ENCODE data around the gene NPAS2. TPM values are rescaled to one million over a fixed set of nuclear protein-coding genes. Genes with fewer than 3 reads are reported as not detected.

NPAS2 gene
- polyA plus RNA-seq, 3 donors = 12.8 to 15.3 (median 15.0) TPM

GRCh38 chr2:100919316-100919715 is 99.4 kb downstream of the NPAS2 start:
- no peak overlapping the region for H3K27ac ChIP-seq (ENCODE audit: low read depth, low read length)
- WGBS, 3 donors = 52 to 65% (median 55%) methylated on average over 16 of the region's 16 CpGs

DNA sequence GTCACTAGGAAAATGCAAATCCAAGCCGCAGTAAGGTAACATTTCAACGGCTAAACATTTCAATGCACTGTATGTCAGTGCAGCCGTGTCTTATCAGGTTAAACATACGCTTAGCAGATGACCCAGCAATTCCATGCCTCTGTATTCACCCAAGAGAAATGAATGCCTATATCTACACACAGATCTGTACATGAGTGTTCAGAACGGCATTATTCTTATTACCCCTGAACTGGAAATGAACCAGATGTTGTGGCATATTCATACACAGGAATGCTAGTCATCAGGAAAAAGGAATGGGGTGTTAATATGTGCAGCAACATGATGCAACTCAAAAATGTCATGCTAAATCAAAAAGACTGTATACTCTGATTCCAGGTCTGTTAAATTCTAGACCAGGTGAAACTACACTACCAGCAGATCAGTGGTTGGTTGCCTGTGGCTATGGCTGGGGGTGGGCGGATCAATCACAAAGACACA is 101.8 kb downstream of the NPAS2 start:
- 71 to 89% (median 75%) methylated on average over 6 of the region's 6 CpGs for WGBS, 3 donors
- H3K27ac ChIP-seq (ENCODE audit: low read depth, low read length) = no peak overlapping the region

DNA sequence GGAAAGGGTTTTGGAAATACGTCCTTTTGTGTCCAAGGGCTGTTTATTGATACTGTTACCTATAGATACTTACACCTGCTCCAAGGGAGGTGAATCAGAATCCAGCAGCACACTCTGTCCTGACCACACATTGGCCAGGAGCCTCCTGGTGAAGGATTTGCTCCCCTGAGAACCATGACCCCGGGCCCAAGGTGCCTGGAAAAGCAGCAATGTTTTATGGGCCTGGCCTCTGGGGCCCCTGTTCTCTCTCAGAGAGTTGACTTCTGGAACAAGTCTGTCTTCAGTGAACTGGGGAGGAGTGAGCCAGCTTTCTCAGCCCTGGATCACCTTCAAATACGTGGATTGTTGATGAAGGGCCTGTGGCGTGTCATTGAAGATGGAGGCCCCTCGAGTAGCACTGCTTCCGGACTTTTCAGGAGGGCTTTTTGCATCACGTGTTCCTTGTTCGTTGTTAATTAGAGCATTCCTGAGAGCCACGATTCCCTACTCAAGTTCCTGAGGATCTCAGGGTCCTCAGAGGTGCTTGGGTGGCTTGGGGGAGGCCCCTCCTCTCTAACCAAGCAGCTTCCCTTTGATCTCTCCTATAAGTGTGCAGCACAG is 103.6 kb downstream of the NPAS2 start:
- no peak overlapping the region for H3K27ac ChIP-seq (ENCODE audit: low read depth, low read length)
- 88 to 92% (median 88%) methylated on average over 9 of the region's 9 CpGs for WGBS, 3 donors

DNA sequence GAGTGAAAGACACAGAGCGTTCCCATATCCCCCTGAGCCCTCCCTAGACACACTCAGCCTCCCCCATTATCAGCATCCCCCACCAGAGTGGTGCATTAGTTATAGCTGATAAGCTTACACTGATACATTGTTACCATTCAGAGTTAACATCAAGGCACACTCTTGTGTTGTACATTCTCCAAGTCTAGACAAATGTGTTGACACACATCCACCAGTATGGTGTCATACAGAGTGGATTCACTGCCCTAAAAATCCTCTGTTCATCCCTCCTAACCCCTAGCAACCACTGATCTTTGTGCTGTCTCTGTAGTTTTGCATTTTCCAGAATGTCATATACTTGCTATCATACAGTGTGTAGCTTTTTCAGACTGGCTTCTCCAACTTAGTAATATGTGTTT is 104.2 kb downstream of the NPAS2 start:
- H3K27ac ChIP-seq (ENCODE audit: low read depth, low read length) = no peak overlapping the region
- 80 to 94% (median 85%) methylated on average over 1 of the region's 1 CpG for WGBS, 3 donors

- WGBS, 3 donors = 66 to 67% (median 66%) methylated on average over 21 of the region's 21 CpGs
- H3K27ac ChIP-seq (ENCODE audit: low read depth, low read length) = no peak overlapping the region
Observed at GRCh38 chr2:100924520-100925451, 104.8 kb downstream of the NPAS2 start.

- H3K27ac ChIP-seq (ENCODE audit: low read depth, low read length) = no peak overlapping the region
- WGBS, 3 donors = 56 to 74% (median 62%) methylated on average over 6 of the region's 6 CpGs
Observed at GRCh38 chr2:100928235-100928634, 108.3 kb downstream of the NPAS2 start.

DNA sequence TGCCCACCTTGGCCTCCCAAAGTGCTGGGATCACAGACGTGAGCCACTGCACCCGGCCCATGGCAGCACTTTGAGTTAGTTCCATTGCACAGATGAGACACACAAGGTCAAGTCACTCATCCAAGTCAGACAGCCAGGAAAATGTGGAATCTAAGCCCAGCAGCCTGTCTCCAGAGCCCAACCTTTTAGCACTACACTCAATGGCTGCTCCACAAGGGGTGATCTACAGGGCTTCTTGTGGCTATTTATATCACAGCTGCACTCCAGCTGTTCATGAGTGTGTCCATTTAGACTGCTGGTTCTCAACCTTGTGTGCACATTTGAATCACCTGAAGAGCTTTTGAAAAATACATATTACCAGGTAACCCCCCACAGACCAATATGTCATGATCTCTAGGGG is 109.2 kb downstream of the NPAS2 start:
- WGBS, 3 donors = 85 to 97% (median 90%) methylated on average over 2 of the region's 2 CpGs
- no peak overlapping the region for H3K27ac ChIP-seq (ENCODE audit: low read depth, low read length)

GRCh38 chr2:100934504-100935371 is 114.8 kb downstream of the NPAS2 start:
- 91 to 95% (median 95%) methylated on average over 6 of the region's 6 CpGs for WGBS, 3 donors
- no peak overlapping the region for H3K27ac ChIP-seq (ENCODE audit: low read depth, low read length)

DNA sequence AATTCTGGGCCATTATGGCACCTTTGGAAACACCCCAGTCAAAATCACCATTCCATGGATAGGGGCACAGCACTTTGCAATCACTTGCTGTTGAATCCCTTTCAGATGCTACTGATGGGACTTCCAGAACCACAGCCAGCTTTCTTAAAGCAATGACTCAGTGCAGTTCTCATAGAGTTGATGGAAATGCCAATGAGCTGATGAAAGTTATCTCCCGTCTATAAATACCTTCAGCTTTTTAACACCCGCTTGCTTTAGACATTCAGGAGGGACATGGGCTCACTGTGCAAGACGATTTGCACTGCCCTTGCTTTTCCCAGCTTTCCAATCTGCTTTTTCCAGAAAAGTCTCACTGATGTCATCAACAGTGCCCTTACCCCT is 115.4 kb downstream of the NPAS2 start:
- no peak overlapping the region for H3K27ac ChIP-seq (ENCODE audit: low read depth, low read length)
- WGBS, 3 donors = 78 to 93% (median 89%) methylated on average over 3 of the region's 3 CpGs

GRCh38 chr2:100936070-100936741 is 116.3 kb downstream of the NPAS2 start:
- WGBS, 3 donors = 87 to 90% (median 88%) methylated on average over 10 of the region's 10 CpGs
- no peak overlapping the region for H3K27ac ChIP-seq (ENCODE audit: low read depth, low read length)

- WGBS, 3 donors = 64 to 87% (median 70%) methylated on average over 2 of the region's 2 CpGs
- no peak overlapping the region for H3K27ac ChIP-seq (ENCODE audit: low read depth, low read length)
Observed at GRCh38 chr2:100936972-100937542, 117.1 kb downstream of the NPAS2 start.

- 78 to 83% (median 82%) methylated on average over 14 to 15 of the region's 15 CpGs for WGBS, 3 donors
- no peak overlapping the region for H3K27ac ChIP-seq (ENCODE audit: low read depth, low read length)
Observed at GRCh38 chr2:100938031-100939026, 118.4 kb downstream of the NPAS2 start.

- H3K27ac ChIP-seq (ENCODE audit: low read depth, low read length) = no peak overlapping the region
- WGBS, 3 donors = 91 to 95% (median 95%) methylated on average over 6 of the region's 6 CpGs
Observed at GRCh38 chr2:100939445-100939844, 119.5 kb downstream of the NPAS2 start.

GRCh38 chr2:100940240-100940639 is 120.3 kb downstream of the NPAS2 start:
- no peak overlapping the region for H3K27ac ChIP-seq (ENCODE audit: low read depth, low read length)
- 97 to 98% (median 98%) methylated on average over 4 of the region's 4 CpGs for WGBS, 3 donors

DNA sequence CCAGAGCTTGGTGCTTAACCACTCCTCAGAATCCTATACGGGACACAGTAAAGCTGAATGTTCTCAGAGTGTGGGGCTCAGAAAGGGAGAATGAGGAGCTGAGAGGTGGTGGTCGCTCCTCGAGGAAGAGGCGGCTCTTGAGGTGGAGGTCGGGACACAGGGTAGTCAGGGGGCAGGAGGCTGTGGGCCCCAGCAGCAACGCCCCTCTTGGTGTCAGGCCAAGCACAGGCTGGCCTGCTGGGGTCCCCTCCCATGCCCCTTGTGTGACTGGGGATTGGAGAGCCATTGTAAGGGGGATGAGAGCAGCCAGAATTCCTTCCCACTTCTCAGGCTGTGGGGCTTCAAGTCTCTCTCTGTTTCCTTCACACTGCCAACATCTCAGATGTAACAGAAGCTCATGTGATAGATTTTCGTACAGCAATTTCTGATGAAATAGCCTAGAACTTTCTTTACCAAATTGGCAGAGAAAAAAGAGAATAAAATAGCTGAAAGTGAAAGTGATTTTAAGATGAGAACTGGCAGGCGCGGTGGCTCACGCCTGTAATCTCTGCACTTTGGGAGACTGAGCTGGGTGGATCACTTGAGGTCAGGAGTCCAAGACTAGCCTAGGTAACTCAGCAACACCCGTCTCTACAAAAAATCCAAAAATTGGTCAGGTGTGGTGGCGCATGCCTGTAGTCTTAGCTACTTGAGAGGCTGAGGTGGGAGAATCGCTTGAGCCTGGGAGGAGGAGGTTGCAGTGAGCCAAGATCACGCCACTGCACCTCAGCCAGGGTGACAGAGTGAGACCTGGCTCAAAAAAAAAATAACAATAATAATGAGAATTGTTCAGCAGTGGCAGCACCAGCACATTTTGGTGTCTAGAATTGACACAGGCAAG is 121.1 kb downstream of the NPAS2 start:
- no peak overlapping the region for H3K27ac ChIP-seq (ENCODE audit: low read depth, low read length)
- 86 to 90% (median 88%) methylated on average over 14 of the region's 14 CpGs for WGBS, 3 donors

All from adipose tissue (tissue), 3 donors.